ENCODE measurements around the gene SELENOH. TPM values are rescaled to one million over a fixed set of nuclear protein-coding genes. Genes with fewer than 3 reads are reported as not detected.
A peak's percentile ranks its signal among the peaks of the same experiment; 100 is the strongest.
"Not testable (repeated sequence)": the region's sequence is repeated elsewhere in the genome, so short reads cannot be mapped to it uniquely, and the experiment has no call there.

SELENOH gene
- total RNA-seq: 100 to 1,000 TPM; 147 to 162 TPM

DNA sequence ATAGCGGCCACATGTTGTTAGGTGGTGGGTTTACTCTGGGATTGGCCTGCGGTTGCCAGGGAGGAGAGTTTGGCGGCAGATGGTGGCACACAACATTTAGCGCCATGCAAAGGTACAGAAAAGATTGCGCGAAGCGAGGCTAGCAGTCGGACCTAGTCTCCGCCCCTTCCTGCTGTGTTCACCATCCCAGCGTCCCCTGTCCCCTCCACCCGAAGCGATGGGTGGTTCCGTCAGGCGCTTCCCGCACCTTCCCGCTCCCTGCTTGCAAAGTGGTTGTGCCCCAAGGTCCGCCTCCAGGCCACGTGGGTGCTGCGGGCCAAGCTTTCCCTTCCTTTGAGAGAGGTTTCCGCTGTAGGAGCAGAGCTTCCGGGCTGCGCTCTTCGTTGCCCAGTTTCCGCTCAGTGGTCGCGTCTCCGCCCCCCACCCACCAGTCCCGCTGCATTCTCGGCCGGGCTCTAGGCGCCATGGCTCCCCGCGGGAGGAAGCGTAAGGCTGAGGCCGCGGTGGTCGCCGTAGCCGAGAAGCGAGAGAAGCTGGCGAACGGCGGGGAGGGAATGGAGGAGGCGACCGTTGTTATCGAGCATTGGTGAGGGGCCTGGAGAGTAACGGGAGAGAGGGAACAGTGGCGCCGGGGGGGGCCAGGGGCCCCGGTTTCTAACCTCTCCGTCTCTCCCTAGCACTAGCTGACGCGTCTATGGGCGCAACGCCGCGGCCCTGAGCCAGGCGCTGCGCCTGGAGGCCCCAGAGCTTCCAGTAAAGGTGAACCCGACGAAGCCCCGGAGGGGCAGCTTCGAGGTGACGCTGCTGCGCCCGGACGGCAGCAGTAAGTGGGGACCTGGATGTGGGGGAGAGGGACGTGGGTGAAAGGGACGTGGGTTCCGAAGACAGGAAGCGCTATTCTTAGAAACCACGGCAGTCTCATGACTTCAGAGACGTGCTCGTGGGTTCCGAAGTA is at the start of gene SELENOH:
Gene SELENOH, plus strand, starts transcription at position 360 of the 955 bp plus-strand sequence. Its CDS starts 105 bp downstream, at position 465.
- ATAC-seq (replicated peaks in 1 of 2) (peak; percentile 94), DNase-seq (peak; percentile 94 to 97)
- Mint-ChIP-seq H3K27me3 (ENCODE audit: low read depth) (no peaks in the 10 kb centered on the region), H3K27ac (peak within 1 kb of the TSS; percentile 98), H3K4me3 (peak within 1 kb of the TSS; percentile 98 to 99), H3K36me3 (ENCODE audit: insufficient read depth in 2 of 2) (peaks cover 8 to 32% of the 10 kb centered on the region in 2 donors), H3K9me3 (no peaks in the 10 kb centered on the region), H3K4me1 (ENCODE audit: low read depth) (peaks cover 54% of the 10 kb centered on the region)

DNA sequence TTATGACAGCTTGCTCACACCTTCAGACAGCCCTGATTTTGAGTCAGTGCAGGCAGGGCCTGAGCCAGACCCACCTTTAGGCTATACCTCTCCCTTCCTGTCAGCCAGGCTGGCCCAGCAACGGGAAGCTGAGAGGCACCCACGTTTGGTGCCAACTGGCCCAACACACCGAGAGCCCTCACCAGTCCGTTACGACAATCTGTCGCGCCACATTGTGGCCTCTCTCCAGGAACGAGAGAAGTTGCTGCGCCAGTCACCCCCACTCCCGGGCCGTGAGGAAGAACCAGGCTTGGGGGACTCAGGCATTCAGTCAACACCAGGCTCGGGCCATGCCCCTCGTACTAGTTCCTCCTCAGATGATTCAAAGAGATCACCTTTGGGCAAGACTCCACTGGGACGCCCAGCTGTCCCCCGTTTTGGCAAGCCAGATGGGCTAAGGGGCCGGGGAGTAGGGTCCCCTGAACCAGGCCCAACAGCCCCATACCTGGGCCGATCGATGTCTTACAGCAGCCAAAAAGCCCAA is 42.4 kb upstream of the SELENOH start:
- ATAC-seq (replicated peaks in 1 of 2): no peak
- Mint-ChIP-seq H3K36me3 (ENCODE audit: insufficient read depth in 2 of 2) (peaks cover 9 to 15% of the 10 kb centered on the region in 2 donors), H3K4me3 (no peak overlapping the region), H3K9me3 (no peaks in the 10 kb centered on the region), H3K4me1 (ENCODE audit: low read depth) (no peaks in the 10 kb centered on the region), H3K27me3 (ENCODE audit: low read depth) (no peaks in the 10 kb centered on the region), H3K27ac (no peak overlapping the region)
- DNase-seq: no peak

GRCh38 chr11:57699813-57700212 is 41.5 kb upstream of the SELENOH start:
- no peak for ATAC-seq (replicated peaks in 1 of 2)
- DNase-seq: no peak
- peak overlapping the region; percentile 33 for H3K27ac Mint-ChIP-seq
- no peaks in the 10 kb centered on the region for H3K4me1 Mint-ChIP-seq (ENCODE audit: low read depth)
- no peaks in the 10 kb centered on the region for H3K27me3 Mint-ChIP-seq (ENCODE audit: low read depth)
- H3K9me3 Mint-ChIP-seq: no peaks in the 10 kb centered on the region
- H3K36me3 Mint-ChIP-seq (ENCODE audit: insufficient read depth in 2 of 2): peaks cover 9 to 16% of the 10 kb centered on the region in 2 donors
- no peak overlapping the region for H3K4me3 Mint-ChIP-seq

DNA sequence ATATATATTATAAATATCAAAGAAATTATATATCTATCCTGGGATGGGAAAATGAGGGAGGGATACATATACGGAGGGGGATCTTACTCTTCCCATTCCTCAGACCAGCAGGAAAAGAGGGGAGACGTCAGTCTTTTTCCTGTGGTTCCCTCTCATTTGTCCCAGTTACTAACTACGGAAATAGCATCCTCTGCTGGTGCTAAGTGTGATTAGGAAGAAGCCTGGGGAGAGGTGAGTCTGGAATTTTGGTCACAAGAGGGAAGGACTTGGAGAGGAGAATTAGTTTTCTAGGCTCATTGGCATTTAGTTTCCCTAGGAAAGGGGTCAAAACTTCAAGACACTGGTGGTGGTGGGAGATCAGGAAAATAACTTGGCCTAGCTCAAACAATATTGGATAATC is 40.9 kb upstream of the SELENOH start:
- Mint-ChIP-seq H3K9me3 (no peaks in the 10 kb centered on the region), H3K27ac (no peak overlapping the region), H3K36me3 (ENCODE audit: insufficient read depth in 2 of 2) (peaks cover 9 to 18% of the 10 kb centered on the region in 2 donors), H3K4me3 (no peak overlapping the region), H3K27me3 (ENCODE audit: low read depth) (no peaks in the 10 kb centered on the region), H3K4me1 (ENCODE audit: low read depth) (no peaks in the 10 kb centered on the region)
- no peak for DNase-seq
- ATAC-seq (replicated peaks in 1 of 2): no peak

- Mint-ChIP-seq H3K36me3 (ENCODE audit: insufficient read depth in 2 of 2) (peaks cover 4 to 11% of the 10 kb centered on the region in 2 donors), H3K4me3 (no peak overlapping the region), H3K27me3 (ENCODE audit: low read depth) (no peaks in the 10 kb centered on the region), H3K27ac (peak overlapping the region; percentile 48), H3K4me1 (ENCODE audit: low read depth) (peaks cover 9% of the 10 kb centered on the region), H3K9me3 (no peaks in the 10 kb centered on the region)
- no peak for DNase-seq
- no peak for ATAC-seq (replicated peaks in 1 of 2)
These were observed 38.0 kb upstream of the SELENOH start for GRCh38 chr11:57703341-57703740.

GRCh38 chr11:57704932-57705331 is 36.4 kb upstream of the SELENOH start:
- no peaks in the 10 kb centered on the region for H3K27me3 Mint-ChIP-seq (ENCODE audit: low read depth)
- DNase-seq (no peak), ATAC-seq (replicated peaks in 1 of 2) (no peak)
- H3K36me3 Mint-ChIP-seq (ENCODE audit: insufficient read depth in 2 of 2): peaks cover 2 to 5% of the 10 kb centered on the region in 2 donors
- no peaks in the 10 kb centered on the region for H3K9me3 Mint-ChIP-seq
- peak overlapping the region; percentile 54 for H3K27ac Mint-ChIP-seq
- peaks cover 22% of the 10 kb centered on the region for H3K4me1 Mint-ChIP-seq (ENCODE audit: low read depth)
- no peak overlapping the region for H3K4me3 Mint-ChIP-seq

DNA sequence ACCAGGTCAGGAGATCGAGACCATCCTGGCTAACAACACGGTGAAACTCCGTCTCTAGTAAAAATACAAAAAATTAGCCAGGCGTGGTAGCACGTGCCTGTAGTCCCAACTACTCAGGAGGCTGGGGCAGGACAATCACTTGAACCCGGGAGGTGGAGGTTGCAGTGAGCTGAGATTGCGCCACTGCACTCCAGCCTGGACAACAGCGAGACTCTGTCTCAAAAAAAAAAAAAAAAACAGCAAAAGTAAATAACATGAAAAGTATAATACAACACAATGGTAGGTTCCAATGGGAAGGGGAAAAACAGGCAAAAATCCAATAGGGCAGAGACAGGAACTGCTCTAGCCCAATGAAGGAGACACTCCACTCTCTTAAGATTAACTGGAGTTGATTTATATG is 35.9 kb upstream of the SELENOH start:
- H3K9me3 Mint-ChIP-seq; ATAC-seq (replicated peaks in 1 of 2); DNase-seq; H3K36me3 Mint-ChIP-seq (ENCODE audit: insufficient read depth in 2 of 2); H3K27me3 Mint-ChIP-seq (ENCODE audit: low read depth); H3K4me3 Mint-ChIP-seq: not testable (repeated sequence)
- peaks cover 27% of the 10 kb centered on the region for H3K4me1 Mint-ChIP-seq (ENCODE audit: low read depth)
- H3K27ac Mint-ChIP-seq: peak overlapping the region; percentile 81

- Mint-ChIP-seq H3K36me3 (ENCODE audit: insufficient read depth in 2 of 2) (peaks cover 4 to 7% of the 10 kb centered on the region in 2 donors), H3K27me3 (ENCODE audit: low read depth) (no peaks in the 10 kb centered on the region), H3K4me1 (ENCODE audit: low read depth) (peaks cover 54% of the 10 kb centered on the region), H3K27ac (peak overlapping the region; percentile 85), H3K4me3 (peak overlapping the region; percentile 91 to 97), H3K9me3 (no peaks in the 10 kb centered on the region)
- DNase-seq (no peak), ATAC-seq (replicated peaks in 1 of 2) (no peak)
These were observed 31.4 kb upstream of the SELENOH start for GRCh38 chr11:57709802-57710367.

- peak; percentile 60 to 62 for ATAC-seq (replicated peaks in 1 of 2)
These were observed 29.7 kb upstream of the SELENOH start, which contains the start of gene MED19 for GRCh38 chr11:57711414-57712255. MED19 (minus strand) TSS chr11:57712215; CDS start chr11:57712179, 36 bp downstream.

GRCh38 chr11:57712256-57713150 is 28.8 kb upstream of the SELENOH start, which contains the start of gene TMX2:
TMX2 (plus strand) TSS chr11:57712593; CDS start chr11:57712619, 26 bp downstream.
- peak; percentile 91 to 93 for DNase-seq
- Mint-ChIP-seq H3K4me3 (peak within 1 kb of the TSS; percentile 91 to 97), H3K4me1 (ENCODE audit: low read depth) (peaks cover 52% of the 10 kb centered on the region), H3K9me3 (no peaks in the 10 kb centered on the region), H3K27ac (peak within 1 kb of the TSS; percentile 94), H3K27me3 (ENCODE audit: low read depth) (no peaks in the 10 kb centered on the region), H3K36me3 (ENCODE audit: insufficient read depth in 2 of 2) (peaks cover 4 to 7% of the 10 kb centered on the region in 2 donors)
- ATAC-seq (replicated peaks in 1 of 2): peak; percentile 92

More at GRCh38 chr11:57711414-57712255, 29.7 kb upstream of the SELENOH start, which contains the start of gene MED19:
- Mint-ChIP-seq H3K27ac (peak within 1 kb of the TSS; percentile 94), H3K4me3 (peak within 1 kb of the TSS; percentile 91 to 97), H3K27me3 (ENCODE audit: low read depth) (no peaks in the 10 kb centered on the region), H3K36me3 (ENCODE audit: insufficient read depth in 2 of 2) (peaks cover 4 to 7% of the 10 kb centered on the region in 2 donors), H3K9me3 (no peaks in the 10 kb centered on the region), H3K4me1 (ENCODE audit: low read depth) (peaks cover 54% of the 10 kb centered on the region)
- peak; percentile 75 to 84 for DNase-seq

DNA sequence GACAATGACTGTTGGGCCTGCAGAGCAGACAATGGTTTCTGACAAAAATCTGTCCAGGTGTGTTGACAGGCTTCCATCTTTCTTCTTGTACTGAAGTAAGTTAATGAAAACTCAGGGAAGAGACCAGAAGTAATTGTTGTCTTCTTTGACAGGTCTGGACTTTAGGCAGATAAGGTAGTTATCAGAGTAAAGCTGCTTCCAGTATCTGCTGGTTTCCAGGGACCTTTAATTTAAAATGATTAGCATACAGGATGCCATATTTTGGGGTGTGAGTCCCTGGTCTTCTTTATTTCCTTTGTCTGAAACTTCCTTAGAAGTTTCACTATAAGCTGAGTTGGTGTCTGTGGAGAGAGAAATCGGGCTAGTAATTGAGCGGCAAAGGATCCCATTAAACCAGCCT is 27.5 kb upstream of the SELENOH start:
- ATAC-seq (replicated peaks in 1 of 2): no peak
- peaks cover 7 to 9% of the 10 kb centered on the region in 2 donors for H3K36me3 Mint-ChIP-seq (ENCODE audit: insufficient read depth in 2 of 2)
- DNase-seq: no peak
- H3K4me1 Mint-ChIP-seq (ENCODE audit: low read depth): peaks cover 42% of the 10 kb centered on the region
- no peaks in the 10 kb centered on the region for H3K9me3 Mint-ChIP-seq
- H3K27ac Mint-ChIP-seq: peak overlapping the region; percentile 82
- no peaks in the 10 kb centered on the region for H3K27me3 Mint-ChIP-seq (ENCODE audit: low read depth)
- peak overlapping the region; percentile 91 to 97 for H3K4me3 Mint-ChIP-seq

All from activated T-cell treated with anti-CD3 and anti-CD28 coated beads, Interleukin-2, amount 50 U/mL, for 72 hours (primary cell).